HG02623 (cell line): Measurements from ENCODE around the gene USP44.
"Not testable (repeated sequence)": the region's sequence is repeated elsewhere in the genome, so short reads cannot be mapped to it uniquely, and the experiment has no call there.

ENCODE experiments used
- ATAC-seq: cut with Tn5 transposase; IDR thresholded peaks from one replicate; pipeline ENCODE4 v1.9.1; 2021; ENCODE audit warnings: moderate library complexity; ENCODE audit not compliant: unreplicated experiment

Gene USP44

GRCh38 chr12:95511977-95512376 lies 39.3 kb downstream of the USP44 start:
- no peak for ATAC-seq

GRCh38 chr12:95509300-95509699 lies 42.0 kb downstream of the USP44 start:
- no peak for ATAC-seq

- ATAC-seq: no peak
Observed at GRCh38 chr12:95506707-95507523, 44.4 kb downstream of the USP44 start.

GRCh38 chr12:95505039-95505438 lies 46.2 kb downstream of the USP44 start:
- peak; percentile 94 for ATAC-seq

GRCh38 chr12:95504140-95504539 lies 47.1 kb downstream of the USP44 start:
- no peak for ATAC-seq

GRCh38 chr12:95499772-95500171 lies 51.5 kb downstream of the USP44 start:
- ATAC-seq: no peak

GRCh38 chr12:95498968-95499367 lies 52.3 kb downstream of the USP44 start:
- ATAC-seq: no peak

- ATAC-seq: no peak
Observed at GRCh38 chr12:95497031-95497430, 54.2 kb downstream of the USP44 start.

GRCh38 chr12:95495433-95495832 lies 55.8 kb downstream of the USP44 start:
- ATAC-seq: no peak

GRCh38 chr12:95494888-95495287 lies 56.4 kb downstream of the USP44 start:
- no peak for ATAC-seq

- no peak for ATAC-seq
Observed at GRCh38 chr12:95492462-95492861, 58.8 kb downstream of the USP44 start.

GRCh38 chr12:95487024-95487423 lies 64.3 kb downstream of the USP44 start:
- no peak for ATAC-seq

GRCh38 chr12:95484524-95484923 lies 66.8 kb downstream of the USP44 start:
- ATAC-seq: no peak

- ATAC-seq: not testable (repeated sequence)
Observed at GRCh38 chr12:95482564-95482963, 68.7 kb downstream of the USP44 start.

- no peak for ATAC-seq
Observed at GRCh38 chr12:95481888-95482287, 69.4 kb downstream of the USP44 start.

- no peak for ATAC-seq
Observed at GRCh38 chr12:95481072-95481471, 70.2 kb downstream of the USP44 start.

- ATAC-seq: no peak
Observed at GRCh38 chr12:95480230-95480629, 71.0 kb downstream of the USP44 start.

- no peak for ATAC-seq
Observed at GRCh38 chr12:95474660-95474958, 76.7 kb downstream of the USP44 start.

GRCh38 chr12:95473884-95474659 lies 77.2 kb downstream of the USP44 start, which contains the start of gene METAP2:
TSS of gene METAP2 (plus strand) at chr12:95474152. CDS start at chr12:95474180, 28 bp downstream.
- peak; percentile 95 for ATAC-seq

GRCh38 chr12:95473231-95473883 lies 77.9 kb downstream of the USP44 start:
- peak; percentile 30 for ATAC-seq

GRCh38 chr12:95470300-95470699 lies 81.0 kb downstream of the USP44 start:
- no peak for ATAC-seq
